Gastrocnemius medialis (tissue), 4 donors: ENCODE results near the gene SMCO2.

ENCODE experiments used
- CTCF ChIP-seq, 5 experiments: fragments of 450-650 bp in 3 of 5; fragments of 200-600 bp in 2 of 5; sonication (generic) in 2 of 5; IDR thresholded peaks in 4 of 5; conservative IDR thresholded peaks in 1 of 5; 1 replicate in 4 of 5; 2 replicates in 1 of 5; pipeline ENCODE4 v1.5.1; 2016 to 2019; ENCODE audit warnings: antibody characterized with exemption in 5 of 5, mild to moderate bottlenecking in 3 of 5, moderate library complexity in 3 of 5
- POLR2A ChIP-seq, 2 donors: fragments of 450-650 bp; IDR thresholded peaks; one replicate each; pipeline ENCODE4 v1.6.1; 2017; ENCODE audit warnings: antibody characterized with exemption in 2 of 2, mild to moderate bottlenecking in 2 of 2, moderate library complexity in 2 of 2

GRCh38 chr12:27550653-27550975, 104.1 kb downstream of the SMCO2 start:
- no peak for TF ChIP-seq CTCF (IDR thresholded peaks at IDR 0.05 in 4 of 5, conservative IDR thresholded peaks at IDR 0.05 in 1 of 5)
- TF ChIP-seq POLR2A (IDR thresholded peaks at IDR 0.05): no peak
